Osteocyte (in vitro differentiated cells): Measurements from ENCODE around the gene C18orf32. TPM values are rescaled to one million over a fixed set of nuclear protein-coding genes. Genes with fewer than 3 reads are reported as not detected.

Experiments used
- DNase-seq: peaks from one replicate; pipeline ENCODE4 v3.0.0; 2021; ENCODE audit warnings: mixed read lengths; ENCODE audit not compliant: unreplicated experiment; ENCODE audit errors: extremely low spot score
- H3K27ac Mint-ChIP-seq: one replicate; pipeline ENCODE4 v1.8.0; 2021; ENCODE audit warnings: mild to moderate bottlenecking, mixed read lengths; ENCODE audit not compliant: unreplicated experiment
- H3K27me3 Mint-ChIP-seq: one replicate; pipeline ENCODE4 v1.8.0; 2021; ENCODE audit warnings: mixed read lengths; ENCODE audit not compliant: unreplicated experiment
- H3K36me3 Mint-ChIP-seq: one replicate; pipeline ENCODE4 v1.8.0; 2021; ENCODE audit warnings: mixed read lengths; ENCODE audit not compliant: unreplicated experiment
- H3K4me1 Mint-ChIP-seq: one replicate; pipeline ENCODE4 v1.8.0; 2021; ENCODE audit warnings: mixed read lengths; ENCODE audit not compliant: unreplicated experiment
- H3K4me3 Mint-ChIP-seq: one replicate; pipeline ENCODE4 v1.8.0; 2021; ENCODE audit warnings: mild to moderate bottlenecking, moderate library complexity, mixed read lengths; ENCODE audit not compliant: unreplicated experiment
- H3K9me3 Mint-ChIP-seq: one replicate; pipeline ENCODE4 v1.8.0; 2021; ENCODE audit warnings: mixed read lengths; ENCODE audit not compliant: unreplicated experiment
- total RNA-seq: library from RNA; stranded (reverse); gene quantifications from 2 replicates; pipeline ENCODE4 v1.2.1, GENCODE V29; 2021
- TF ChIP-seq, protein P1 (sequence below): fragments of 200-600 bp; sonication (generic); IDR thresholded peaks from 2 replicates; pipeline ENCODE4 v1.5.0; 2021; ENCODE audit warnings: antibody characterized with exemption, mild to moderate bottlenecking, moderate library complexity

Gene C18orf32
- total RNA-seq, 1 donor from 2014 or later = 47.8 TPM

DNA sequence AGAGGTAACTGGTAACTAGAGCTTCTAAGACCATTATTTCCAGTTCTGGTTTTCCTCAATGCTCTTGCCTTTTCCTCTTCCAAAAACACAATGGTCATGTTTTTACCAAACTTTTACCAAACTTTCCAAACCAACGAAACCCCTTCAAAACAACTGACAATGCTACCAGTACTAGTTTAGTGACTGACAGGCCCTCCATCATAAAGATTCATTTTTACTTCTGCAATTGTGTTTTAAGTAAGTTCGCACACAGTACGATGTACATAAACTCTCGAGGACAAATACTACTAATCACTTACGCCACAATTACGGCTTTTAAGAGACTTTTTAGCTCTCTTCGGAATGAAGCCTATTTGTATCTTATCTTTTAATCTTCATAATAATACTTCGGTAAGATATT is 900 bp downstream of the C18orf32 start:
- H3K27ac Mint-ChIP-seq = peak overlapping the region; percentile 96
- DNase-seq = no peak
- TF ChIP-seq, protein P1, sequence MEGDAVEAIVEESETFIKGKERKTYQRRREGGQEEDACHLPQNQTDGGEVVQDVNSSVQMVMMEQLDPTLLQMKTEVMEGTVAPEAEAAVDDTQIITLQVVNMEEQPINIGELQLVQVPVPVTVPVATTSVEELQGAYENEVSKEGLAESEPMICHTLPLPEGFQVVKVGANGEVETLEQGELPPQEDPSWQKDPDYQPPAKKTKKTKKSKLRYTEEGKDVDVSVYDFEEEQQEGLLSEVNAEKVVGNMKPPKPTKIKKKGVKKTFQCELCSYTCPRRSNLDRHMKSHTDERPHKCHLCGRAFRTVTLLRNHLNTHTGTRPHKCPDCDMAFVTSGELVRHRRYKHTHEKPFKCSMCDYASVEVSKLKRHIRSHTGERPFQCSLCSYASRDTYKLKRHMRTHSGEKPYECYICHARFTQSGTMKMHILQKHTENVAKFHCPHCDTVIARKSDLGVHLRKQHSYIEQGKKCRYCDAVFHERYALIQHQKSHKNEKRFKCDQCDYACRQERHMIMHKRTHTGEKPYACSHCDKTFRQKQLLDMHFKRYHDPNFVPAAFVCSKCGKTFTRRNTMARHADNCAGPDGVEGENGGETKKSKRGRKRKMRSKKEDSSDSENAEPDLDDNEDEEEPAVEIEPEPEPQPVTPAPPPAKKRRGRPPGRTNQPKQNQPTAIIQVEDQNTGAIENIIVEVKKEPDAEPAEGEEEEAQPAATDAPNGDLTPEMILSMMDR = no peak
- no peaks in the 10 kb centered on the region for H3K27me3 Mint-ChIP-seq
- peaks cover 50% of the 10 kb centered on the region for H3K36me3 Mint-ChIP-seq
- no peaks in the 10 kb centered on the region for H3K9me3 Mint-ChIP-seq
- peak overlapping the region; percentile 97 for H3K4me3 Mint-ChIP-seq
- H3K4me1 Mint-ChIP-seq = peaks cover 52% of the 10 kb centered on the region

DNA sequence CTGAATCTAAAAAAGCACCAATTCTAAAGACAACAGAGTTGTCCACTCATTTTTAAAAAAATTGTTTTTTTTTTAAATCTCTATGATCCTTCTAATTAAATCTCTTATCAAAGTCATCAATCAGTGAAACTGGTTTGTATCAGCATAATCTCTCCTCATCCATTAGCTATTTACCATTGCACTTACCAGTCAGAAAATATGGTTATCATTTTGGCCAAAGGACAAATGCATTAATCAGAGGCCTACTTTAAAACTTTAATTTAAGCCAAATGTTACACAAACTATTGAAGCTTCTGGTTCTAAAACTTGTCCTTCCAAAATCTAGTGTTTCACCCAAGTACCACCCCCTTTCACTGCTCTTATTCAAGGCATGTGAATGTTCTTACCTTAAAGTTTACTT is 3.8 kb downstream of the C18orf32 start:
- TF ChIP-seq, protein P1 = no peak
- Mint-ChIP-seq H3K9me3 (no peaks in the 10 kb centered on the region), H3K36me3 (peaks cover 32% of the 10 kb centered on the region), H3K4me1 (peaks cover 30% of the 10 kb centered on the region), H3K4me3 (no peak overlapping the region), H3K27me3 (no peaks in the 10 kb centered on the region), H3K27ac (no peak overlapping the region)
- DNase-seq = no peak

DNA sequence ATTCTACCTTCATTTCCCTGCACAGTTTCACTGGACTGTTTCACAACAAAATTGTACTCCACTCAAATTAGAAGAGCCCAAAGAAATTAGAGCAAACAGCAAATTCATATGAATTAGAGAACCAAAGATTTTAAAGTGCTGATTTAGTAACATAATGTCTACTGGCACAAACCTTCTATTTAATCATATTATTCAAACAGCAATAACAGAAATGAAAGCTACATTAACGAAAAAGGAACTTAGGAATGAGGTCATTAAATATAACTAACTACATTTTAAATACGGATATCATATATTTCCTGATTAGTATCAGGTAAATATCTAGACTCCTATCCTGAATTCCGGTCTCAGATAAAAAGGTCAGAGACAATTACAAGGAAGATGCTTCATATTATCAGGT is 5.1 kb downstream of the C18orf32 start:
- H3K36me3 Mint-ChIP-seq = peaks cover 28% of the 10 kb centered on the region
- no peaks in the 10 kb centered on the region for H3K9me3 Mint-ChIP-seq
- no peak overlapping the region for H3K4me3 Mint-ChIP-seq
- no peak overlapping the region for H3K27ac Mint-ChIP-seq
- TF ChIP-seq, protein P1 = no peak
- DNase-seq = no peak
- no peaks in the 10 kb centered on the region for H3K27me3 Mint-ChIP-seq
- peaks cover 22% of the 10 kb centered on the region for H3K4me1 Mint-ChIP-seq

DNA sequence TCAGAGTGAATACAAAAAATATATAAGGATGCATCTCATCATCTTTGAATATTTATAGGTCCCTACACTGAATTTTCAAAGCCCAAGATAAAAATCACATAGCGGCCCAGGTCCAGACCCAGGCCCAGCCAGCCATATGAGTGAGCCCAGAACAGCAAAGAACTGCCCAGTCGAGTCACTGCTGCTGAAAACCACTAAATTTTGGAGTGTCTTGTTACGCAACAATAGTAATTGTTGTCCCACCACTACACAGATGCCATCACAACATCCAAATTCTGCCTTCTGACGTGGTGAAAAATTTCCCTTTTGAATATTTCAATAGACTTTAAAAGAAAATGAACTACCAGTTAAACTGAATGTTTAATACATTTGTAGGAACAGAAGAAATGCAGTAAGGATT is 5.7 kb downstream of the C18orf32 start:
- Mint-ChIP-seq H3K36me3 (peaks cover 34% of the 10 kb centered on the region), H3K4me1 (peaks cover 25% of the 10 kb centered on the region), H3K9me3 (no peaks in the 10 kb centered on the region), H3K27ac (no peak overlapping the region), H3K27me3 (no peaks in the 10 kb centered on the region), H3K4me3 (no peak overlapping the region)
- no peak for DNase-seq
- TF ChIP-seq, protein P1 = no peak

DNA sequence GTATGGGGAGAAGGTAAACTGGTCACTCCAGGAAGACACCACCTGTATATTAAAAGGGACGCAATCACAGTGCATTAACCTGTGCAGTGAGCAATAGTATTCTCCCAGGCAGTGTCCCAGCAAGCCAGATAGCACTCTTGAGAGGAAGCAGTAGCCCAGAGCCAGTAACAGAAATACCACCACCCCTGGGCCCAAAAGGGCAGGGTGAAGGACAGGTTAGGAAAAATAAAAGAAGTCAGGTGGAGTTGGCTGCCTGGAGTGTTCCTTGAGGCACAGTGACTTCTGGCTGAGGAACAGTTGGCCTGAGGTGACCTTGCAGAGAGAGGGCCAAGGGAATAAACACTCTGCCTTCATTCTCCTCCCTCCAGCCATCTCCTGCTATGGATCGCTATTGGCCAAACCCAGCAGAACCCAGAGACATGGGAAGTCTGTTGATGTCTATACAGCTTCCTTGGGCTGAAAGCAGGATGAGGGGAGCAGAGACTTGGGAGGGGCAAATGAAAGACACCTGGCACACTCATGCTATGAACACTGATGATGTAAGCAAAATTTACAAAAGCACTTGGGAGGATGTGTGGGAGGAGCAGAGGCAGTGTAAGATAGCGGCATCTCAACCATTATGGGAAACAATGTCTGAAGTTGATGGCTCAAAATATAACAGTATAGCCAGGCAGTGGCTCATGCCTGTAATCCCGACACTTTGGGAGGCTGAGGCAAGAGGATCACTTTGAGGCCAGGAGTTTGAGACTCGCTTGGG is 7.5 kb downstream of the C18orf32 start:
- Mint-ChIP-seq H3K27me3 (no peaks in the 10 kb centered on the region), H3K27ac (no peak overlapping the region), H3K4me3 (no peak overlapping the region), H3K36me3 (peaks cover 34% of the 10 kb centered on the region), H3K9me3 (no peaks in the 10 kb centered on the region), H3K4me1 (peaks cover 11% of the 10 kb centered on the region)
- DNase-seq = no peak
- TF ChIP-seq, protein P1 = no peak
